ENCODE measurements around the gene DSCAML1. TPM values are rescaled to one million over a fixed set of nuclear protein-coding genes. Genes with fewer than 3 reads are reported as not detected.

The DSCAML1 gene
- total RNA-seq, 1 donor from 2014 or later: 0.22 TPM

GRCh38 chr11:117517097-117517496, 279.9 kb downstream of the DSCAML1 start:
- no peak for DNase-seq (ENCODE audit: missing footprints)
- no peak for ATAC-seq
- intact Hi-C loops (cut with DNase I): no loop called here

- ATAC-seq: no peak
- DNase-seq (ENCODE audit: missing footprints): no peak
These were observed 280.9 kb downstream of the DSCAML1 start for GRCh38 chr11:117515892-117516787.

GRCh38 chr11:117514256-117514655, 282.8 kb downstream of the DSCAML1 start:
- no peak for DNase-seq (ENCODE audit: missing footprints)
- ATAC-seq: no peak
- intact Hi-C loops (cut with DNase I): no loop called here

More at GRCh38 chr11:117515892-117516787, 280.9 kb downstream of the DSCAML1 start:
- intact Hi-C loops (cut with DNase I): no loop called here

GRCh38 chr11:117513666-117514065, 283.4 kb downstream of the DSCAML1 start:
- ATAC-seq: no peak
- intact Hi-C loops (cut with DNase I): no loop called here
- DNase-seq (ENCODE audit: missing footprints): peak; percentile 43

- ATAC-seq (no peak), DNase-seq (ENCODE audit: missing footprints) (no peak)
- intact Hi-C loops (cut with DNase I): no loop called here
These were observed 285.0 kb downstream of the DSCAML1 start for GRCh38 chr11:117511931-117512539.

GRCh38 chr11:117511483-117511930, 285.5 kb downstream of the DSCAML1 start:
- ATAC-seq (no peak), DNase-seq (ENCODE audit: missing footprints) (no peak)
- intact Hi-C loops (cut with DNase I): no loop called here

- ATAC-seq (no peak), DNase-seq (ENCODE audit: missing footprints) (no peak)
- intact Hi-C loops (cut with DNase I): no loop called here
These were observed 286.4 kb downstream of the DSCAML1 start for GRCh38 chr11:117510646-117511045.

GRCh38 chr11:117509543-117509942, 287.5 kb downstream of the DSCAML1 start:
- intact Hi-C loops (cut with DNase I): no loop called here
- DNase-seq (ENCODE audit: missing footprints) (no peak), ATAC-seq (no peak)

- intact Hi-C loops (cut with DNase I): no loop called here
- ATAC-seq (no peak), DNase-seq (ENCODE audit: missing footprints) (no peak)
These were observed 290.0 kb downstream of the DSCAML1 start for GRCh38 chr11:117506971-117507370.

GRCh38 chr11:117505285-117505970, 291.6 kb downstream of the DSCAML1 start:
- intact Hi-C loops (cut with DNase I): no loop called here
- no peak for DNase-seq (ENCODE audit: missing footprints)
- no peak for ATAC-seq

- intact Hi-C loops (cut with DNase I): no loop called here
These were observed 294.3 kb downstream of the DSCAML1 start for GRCh38 chr11:117502779-117503100.

GRCh38 chr11:117502015-117502778, 294.8 kb downstream of the DSCAML1 start:
- no peak for DNase-seq (ENCODE audit: missing footprints)
- intact Hi-C loops (cut with DNase I): no loop called here
- ATAC-seq: no peak

More at GRCh38 chr11:117502779-117503100, 294.3 kb downstream of the DSCAML1 start:
- DNase-seq (ENCODE audit: missing footprints) (no peak), ATAC-seq (no peak)

GRCh38 chr11:117501237-117501898, 295.6 kb downstream of the DSCAML1 start:
- DNase-seq (ENCODE audit: missing footprints): no peak
- intact Hi-C loops (cut with DNase I): no loop called here
- no peak for ATAC-seq

GRCh38 chr11:117498791-117499190, 298.2 kb downstream of the DSCAML1 start:
- intact Hi-C loops (cut with DNase I): no loop called here
- no peak for DNase-seq (ENCODE audit: missing footprints)
- ATAC-seq: no peak

- intact Hi-C loops (cut with DNase I): no loop called here
- DNase-seq (ENCODE audit: missing footprints): no peak
- no peak for ATAC-seq
These were observed 299.6 kb downstream of the DSCAML1 start for GRCh38 chr11:117497206-117497951.

- intact Hi-C loops (cut with DNase I): no loop called here
- no peak for ATAC-seq
- no peak for DNase-seq (ENCODE audit: missing footprints)
These were observed 301.7 kb downstream of the DSCAML1 start for GRCh38 chr11:117495357-117495756.

GRCh38 chr11:117492578-117493251, 304.3 kb downstream of the DSCAML1 start:
- intact Hi-C loops (cut with DNase I): no loop called here
- no peak for ATAC-seq

More at GRCh38 chr11:117492578-117493251, 304.3 kb downstream of the DSCAML1 start:
- no peak for DNase-seq (ENCODE audit: missing footprints)

All from Right ventricle myocardium inferior (tissue), 1 donor.